Fibroblast of skin of abdomen (primary cell): ENCODE data around the gene TMEM30B. TPM values are rescaled to one million over a fixed set of nuclear protein-coding genes. Genes with fewer than 3 reads are reported as not detected.
A peak's percentile ranks its signal among the peaks of the same experiment; 100 is the strongest.
"Not testable (repeated sequence)": the region's sequence is repeated elsewhere in the genome, so short reads cannot be mapped to it uniquely, and the experiment has no call there.

ENCODE experiments used
- DNase-seq: peaks from one replicate; pipeline ENCODE4 v3.0.0-alpha.2; 2013
- polyA plus RNA-seq, 2 experiments: library from polyadenylated mRNA; unstranded; fragments of 120-200 nt; gene quantifications; one replicate each; pipeline ENCODE4 v1.2.1, GENCODE V29; 2013; ENCODE audit not compliant: insufficient read length in 2 of 2

The TMEM30B gene
- 0.05 TPM for polyA plus RNA-seq (2013, experiment 1 of 2; ENCODE audit: insufficient read length)
- 0.06 TPM for polyA plus RNA-seq (2013, experiment 2 of 2; ENCODE audit: insufficient read length)

- no peak for DNase-seq
Measured at GRCh38 chr14:61281186-61281947, at the start of gene TMEM30B. TSS of gene TMEM30B (minus strand) at chr14:61281338. CDS start at chr14:61281147, 191 bp downstream.

GRCh38 chr14:61330511-61330910, 49.4 kb upstream of the TMEM30B start:
- no peak for DNase-seq

- no peak for DNase-seq
Measured at GRCh38 chr14:61329478-61330051, 48.4 kb upstream of the TMEM30B start.

- no peak for DNase-seq
Measured at GRCh38 chr14:61328626-61329262, 47.6 kb upstream of the TMEM30B start.

GRCh38 chr14:61326847-61327246, 45.7 kb upstream of the TMEM30B start:
- no peak for DNase-seq

- no peak for DNase-seq
Measured at GRCh38 chr14:61326146-61326545, 45.0 kb upstream of the TMEM30B start.

GRCh38 chr14:61325166-61325565, 44.0 kb upstream of the TMEM30B start:
- DNase-seq, result no peak

GRCh38 chr14:61323970-61324369, 42.8 kb upstream of the TMEM30B start:
- DNase-seq, result no peak

GRCh38 chr14:61322799-61323290, 41.7 kb upstream of the TMEM30B start:
- DNase-seq, result no peak

GRCh38 chr14:61322011-61322798, 41.1 kb upstream of the TMEM30B start:
- no peak for DNase-seq

- DNase-seq, result peak; percentile 9
Measured at GRCh38 chr14:61321385-61322010, 40.4 kb upstream of the TMEM30B start, which contains the start of gene PRKCH. TSS of gene PRKCH (plus strand) at chr14:61321579. CDS start at chr14:61322102, 523 bp downstream.

GRCh38 chr14:61320806-61321384, 39.8 kb upstream of the TMEM30B start:
- DNase-seq, result no peak

GRCh38 chr14:61320170-61320569, 39.0 kb upstream of the TMEM30B start:
- DNase-seq, result not testable (repeated sequence)

GRCh38 chr14:61319706-61320105, 38.6 kb upstream of the TMEM30B start:
- DNase-seq, result no peak

- no peak for DNase-seq
Measured at GRCh38 chr14:61319086-61319485, 37.9 kb upstream of the TMEM30B start.

GRCh38 chr14:61315313-61315712, 34.2 kb upstream of the TMEM30B start:
- DNase-seq, result no peak

- DNase-seq, result not testable (repeated sequence)
Measured at GRCh38 chr14:61308701-61309100, 27.6 kb upstream of the TMEM30B start.

- no peak for DNase-seq
Measured at GRCh38 chr14:61308198-61308597, 27.1 kb upstream of the TMEM30B start.

- no peak for DNase-seq
Measured at GRCh38 chr14:61304688-61305087, 23.6 kb upstream of the TMEM30B start.

- no peak for DNase-seq
Measured at GRCh38 chr14:61300754-61301153, 19.6 kb upstream of the TMEM30B start.

GRCh38 chr14:61300209-61300608, 19.1 kb upstream of the TMEM30B start:
- DNase-seq, result no peak

- no peak for DNase-seq
Measured at GRCh38 chr14:61298824-61299223, 17.7 kb upstream of the TMEM30B start.
